ENCODE data around the gene PRRG1.
A peak's percentile ranks its signal among the peaks of the same experiment; 100 is the strongest.
"Not testable (repeated sequence)": the region's sequence is repeated elsewhere in the genome, so short reads cannot be mapped to it uniquely, and the experiment has no call there.

PRRG1 gene

DNA sequence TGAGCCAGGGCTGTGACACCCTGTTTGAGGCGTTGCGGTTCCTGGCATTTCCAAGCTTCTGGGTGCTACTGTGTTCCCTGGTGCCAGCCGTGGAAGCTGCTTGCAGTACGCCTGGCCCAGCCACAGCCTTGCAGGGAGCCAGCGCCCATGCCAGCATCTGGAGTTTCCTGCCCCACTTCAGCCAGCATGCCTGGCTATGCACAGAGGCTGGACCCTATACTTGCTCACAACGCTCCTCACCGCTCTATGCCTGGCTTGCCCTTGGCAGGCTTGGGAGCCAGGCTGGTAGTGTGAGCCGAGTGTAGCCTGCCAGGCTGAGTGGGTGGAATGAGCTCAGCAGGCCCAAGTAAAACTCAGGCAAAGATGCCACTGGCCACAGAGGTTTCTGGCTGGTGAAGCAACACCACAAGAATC lies 22.4 kb downstream of the PRRG1 start:
- FAIRE-seq = no peak
- DNase-seq (ENCODE audit: insufficient read length, low spot score) = no peak

DNA sequence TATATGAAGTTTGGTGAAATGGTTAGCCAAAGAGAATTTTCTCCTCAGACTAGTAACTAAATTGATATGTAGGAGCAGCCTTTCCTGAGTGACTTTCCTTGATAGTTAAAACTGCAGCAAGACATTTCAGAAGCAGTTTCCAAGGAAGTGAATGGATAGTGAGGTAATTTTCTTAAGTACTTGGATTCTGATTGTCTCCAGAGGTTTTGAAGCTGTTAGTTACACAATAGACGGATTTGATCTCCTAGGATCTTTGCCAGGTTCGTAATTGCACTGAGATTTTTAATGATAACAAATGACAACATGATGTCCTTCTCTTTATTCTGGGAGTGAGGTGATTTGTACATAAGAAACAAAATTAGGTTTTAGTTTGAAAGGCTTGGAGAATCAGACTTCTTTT lies 29.2 kb downstream of the PRRG1 start:
- DNase-seq (ENCODE audit: insufficient read length, low spot score) = no peak
- no peak for FAIRE-seq

- DNase-seq (ENCODE audit: insufficient read length, low spot score) = no peak
- no peak for FAIRE-seq
These were observed 29.7 kb downstream of the PRRG1 start for GRCh38 chrX:37378830-37379229.

- DNase-seq (ENCODE audit: insufficient read length, low spot score) (no peak), FAIRE-seq (no peak)
These were observed 31.1 kb downstream of the PRRG1 start for GRCh38 chrX:37380256-37380655.

DNA sequence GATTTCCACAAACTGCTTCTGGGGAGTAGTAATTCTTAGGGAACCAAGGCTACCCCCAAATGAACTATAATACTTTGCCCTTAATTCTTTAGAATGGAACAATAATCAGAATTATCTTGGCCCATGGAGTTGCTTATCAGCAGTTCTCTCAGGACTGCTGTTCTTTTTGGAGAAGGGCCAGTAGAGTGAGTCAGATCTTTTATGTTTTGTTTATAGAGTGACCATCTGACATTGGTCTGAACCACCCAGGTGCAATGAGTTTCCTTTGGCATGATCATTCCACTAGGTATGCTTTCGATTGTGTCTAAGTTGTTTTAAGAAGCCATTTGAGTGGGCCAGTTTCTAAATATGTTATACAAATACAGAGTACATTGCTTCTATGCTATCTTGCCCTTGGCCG lies 31.8 kb downstream of the PRRG1 start:
- DNase-seq (ENCODE audit: insufficient read length, low spot score) = no peak
- FAIRE-seq = no peak

- FAIRE-seq (no peak), DNase-seq (ENCODE audit: insufficient read length, low spot score) (no peak)
These were observed 34.1 kb downstream of the PRRG1 start for GRCh38 chrX:37383313-37383712.

DNA sequence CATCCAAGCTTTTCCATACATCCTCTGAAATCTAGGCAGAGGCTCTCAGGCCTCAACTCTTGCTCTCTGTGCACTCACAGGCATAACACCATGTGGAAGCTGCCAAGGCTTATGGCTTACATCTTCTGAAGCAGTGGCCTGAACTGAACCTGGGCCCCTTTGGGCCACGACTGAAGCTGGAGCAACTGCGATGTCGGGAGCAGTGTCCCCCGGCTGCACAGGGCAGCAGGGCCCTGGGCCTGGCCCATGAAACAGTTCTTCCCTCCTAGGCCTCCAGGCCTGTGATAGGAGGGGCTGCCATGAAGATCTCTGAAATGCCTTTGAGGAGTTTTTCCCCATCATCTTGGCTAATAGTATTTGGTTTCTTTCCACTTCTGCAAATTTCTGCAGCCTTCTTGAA lies 39.2 kb downstream of the PRRG1 start:
- FAIRE-seq (no peak), DNase-seq (ENCODE audit: insufficient read length, low spot score) (no peak)

- no peak for DNase-seq (ENCODE audit: insufficient read length, low spot score)
These were observed 56.8 kb downstream of the PRRG1 start for GRCh38 chrX:37405956-37406355.

DNA sequence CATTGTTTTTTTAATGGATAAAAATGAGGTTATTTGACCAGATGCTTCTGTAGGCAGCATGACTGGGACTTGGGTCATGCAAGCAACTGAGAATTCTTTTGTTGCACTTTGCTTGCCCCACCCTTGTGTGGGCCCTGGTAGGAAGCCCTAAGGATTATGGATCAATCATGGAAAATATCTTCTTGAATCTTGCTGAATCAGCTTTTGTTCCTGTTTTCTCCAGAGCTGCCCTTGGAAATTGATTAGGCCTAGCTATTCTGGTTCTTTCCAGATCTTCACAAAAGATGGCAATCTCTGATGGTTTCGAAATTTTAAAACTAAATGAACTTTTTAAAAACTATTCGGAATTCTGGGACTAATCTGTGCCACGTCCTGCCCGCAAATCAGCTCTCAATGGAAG lies 58.6 kb downstream of the PRRG1 start:
- FAIRE-seq (no peak), DNase-seq (ENCODE audit: insufficient read length, low spot score) (no peak)

More at GRCh38 chrX:37405956-37406355, 56.8 kb downstream of the PRRG1 start:
- FAIRE-seq = no peak

DNA sequence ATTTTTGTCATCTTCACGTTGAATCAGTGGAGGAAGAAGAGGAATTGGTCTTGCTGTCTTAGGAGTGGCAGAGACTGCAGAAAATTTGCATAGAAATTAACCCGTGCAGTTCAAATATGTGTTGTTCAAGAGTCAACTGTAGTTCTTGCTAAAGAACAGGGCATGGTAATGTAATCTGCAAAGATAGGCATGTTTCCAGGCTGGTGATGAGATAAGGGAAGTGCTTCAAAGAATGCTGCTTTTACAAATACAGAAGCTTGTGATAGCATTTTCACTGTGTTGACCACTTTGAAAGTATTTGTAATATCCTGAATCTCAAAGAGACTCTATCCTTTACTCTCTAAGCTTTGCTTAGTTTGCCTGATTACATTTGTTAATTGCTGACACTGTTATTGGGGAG lies 60.1 kb downstream of the PRRG1 start:
- DNase-seq (ENCODE audit: insufficient read length, low spot score) (no peak), FAIRE-seq (no peak)

- FAIRE-seq = no peak
- DNase-seq (ENCODE audit: insufficient read length, low spot score) = no peak
These were observed 71.0 kb downstream of the PRRG1 start for GRCh38 chrX:37420185-37420584.

DNA sequence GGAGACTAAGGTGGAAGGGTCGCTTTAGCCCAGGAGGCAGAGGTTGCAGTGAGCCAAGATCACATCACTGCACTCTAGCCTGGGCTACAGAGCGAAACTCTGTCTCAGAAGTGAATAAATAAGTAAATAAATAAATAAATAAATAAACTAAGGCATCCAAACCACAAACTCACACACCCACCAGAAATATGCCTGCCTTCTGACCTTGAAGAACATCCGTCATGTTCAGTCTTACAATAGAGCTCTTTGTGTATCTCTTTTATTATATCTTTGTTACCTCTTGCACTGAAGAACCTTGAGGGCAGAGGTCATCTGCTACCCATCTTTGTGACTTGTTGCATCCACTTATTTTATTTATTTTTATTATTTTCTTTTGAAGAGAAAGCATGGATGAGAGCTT lies 71.6 kb downstream of the PRRG1 start:
- FAIRE-seq (no peak), DNase-seq (ENCODE audit: insufficient read length, low spot score) (no peak)

DNA sequence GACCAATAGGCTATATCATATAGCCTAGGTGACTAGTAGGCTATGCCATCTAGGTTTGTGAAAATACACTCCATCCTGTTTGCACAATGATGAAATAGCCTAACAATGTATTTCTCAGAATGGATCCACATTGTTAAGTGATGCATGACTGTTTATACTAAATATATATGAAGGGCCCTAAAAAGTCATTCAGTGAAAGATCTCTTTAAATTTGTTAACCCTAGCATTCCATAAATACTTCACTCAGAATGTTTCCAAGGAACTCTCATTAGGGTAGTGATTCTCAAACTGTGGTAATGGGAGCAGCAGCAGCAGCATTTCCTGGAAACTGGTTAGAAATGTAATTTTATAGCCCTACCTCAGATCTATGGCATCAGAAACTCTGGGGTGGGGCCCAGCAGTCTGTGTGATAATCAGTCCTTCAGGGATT lies 74.9 kb downstream of the PRRG1 start:
- peak; percentile 48 for FAIRE-seq

GRCh38 chrX:37425370-37425769 lies 76.2 kb downstream of the PRRG1 start:
- no peak for DNase-seq (ENCODE audit: insufficient read length, low spot score)
- FAIRE-seq = no peak

More for the DNA sequence above, 74.9 kb downstream of the PRRG1 start:
- no peak for DNase-seq (ENCODE audit: insufficient read length, low spot score)

DNA sequence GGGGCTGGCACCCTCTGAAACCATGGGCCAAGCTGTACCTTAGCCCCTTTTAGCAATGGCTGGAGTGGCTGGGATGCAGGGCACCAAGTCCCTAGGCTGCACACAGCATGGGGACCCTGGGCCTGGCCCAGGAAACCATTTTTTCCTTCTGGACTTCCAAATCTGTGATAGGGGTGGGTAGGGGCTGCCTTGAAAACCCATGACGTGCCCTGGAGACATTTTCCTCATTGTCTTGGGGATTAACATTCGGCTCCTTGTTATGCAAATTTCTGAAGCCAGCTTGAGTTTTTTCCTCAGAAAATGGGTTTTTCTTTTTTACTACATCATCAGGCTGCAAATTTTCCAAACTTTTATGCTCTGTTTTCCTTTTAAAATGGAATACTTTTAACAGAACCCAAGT lies 79.8 kb downstream of the PRRG1 start:
- not testable (repeated sequence) for DNase-seq (ENCODE audit: insufficient read length, low spot score); FAIRE-seq

DNA sequence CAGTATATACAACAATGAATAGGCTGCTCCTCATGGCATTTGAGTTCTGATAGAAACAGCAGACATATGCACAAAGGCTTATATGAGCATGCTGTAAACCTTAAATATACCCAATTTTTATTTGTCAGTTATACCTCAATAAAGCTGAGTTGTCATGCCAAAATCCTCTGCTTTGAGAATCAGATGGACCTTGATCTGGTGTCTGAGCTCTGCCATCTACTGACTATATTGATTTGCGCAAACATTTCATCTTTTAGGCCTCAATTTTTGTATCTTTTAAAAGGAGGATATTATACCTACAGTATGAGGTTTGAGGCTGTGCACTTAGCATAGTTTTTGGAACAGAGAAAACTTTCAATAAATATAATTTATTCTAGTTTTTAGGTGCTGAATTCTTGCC lies 85.2 kb downstream of the PRRG1 start:
- DNase-seq (ENCODE audit: insufficient read length, low spot score) (no peak), FAIRE-seq (no peak)

DNA sequence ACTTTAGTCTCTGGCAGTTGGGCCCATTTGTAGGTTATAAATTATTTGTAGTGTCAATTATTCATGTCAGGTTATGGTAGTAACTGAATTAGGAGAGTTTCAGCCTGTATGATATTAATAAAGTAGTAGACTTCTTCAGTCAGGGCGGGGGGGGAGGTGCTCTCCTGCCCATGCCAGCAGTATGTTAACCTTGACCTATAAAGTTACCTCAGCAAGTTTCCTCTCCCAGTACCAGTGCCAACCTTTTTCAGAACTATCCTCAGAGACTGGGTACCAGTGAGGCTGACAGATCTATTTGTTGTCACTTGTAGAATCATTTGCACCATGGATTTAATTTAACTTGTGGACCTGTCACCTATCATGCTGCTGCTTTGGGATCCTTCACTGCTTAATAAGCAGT lies 88.0 kb downstream of the PRRG1 start:
- DNase-seq (ENCODE audit: insufficient read length, low spot score) = no peak
- no peak for FAIRE-seq

GRCh38 chrX:37441377-37441776 lies 92.2 kb downstream of the PRRG1 start:
- DNase-seq (ENCODE audit: insufficient read length, low spot score) (no peak), FAIRE-seq (no peak)

GRCh38 chrX:37445182-37445581 lies 96.0 kb downstream of the PRRG1 start:
- no peak for DNase-seq (ENCODE audit: insufficient read length, low spot score)

GRCh38 chrX:37453821-37454220 lies 104.7 kb downstream of the PRRG1 start:
- FAIRE-seq = no peak
- no peak for DNase-seq (ENCODE audit: insufficient read length, low spot score)

More at GRCh38 chrX:37445182-37445581, 96.0 kb downstream of the PRRG1 start:
- no peak for FAIRE-seq

DNA sequence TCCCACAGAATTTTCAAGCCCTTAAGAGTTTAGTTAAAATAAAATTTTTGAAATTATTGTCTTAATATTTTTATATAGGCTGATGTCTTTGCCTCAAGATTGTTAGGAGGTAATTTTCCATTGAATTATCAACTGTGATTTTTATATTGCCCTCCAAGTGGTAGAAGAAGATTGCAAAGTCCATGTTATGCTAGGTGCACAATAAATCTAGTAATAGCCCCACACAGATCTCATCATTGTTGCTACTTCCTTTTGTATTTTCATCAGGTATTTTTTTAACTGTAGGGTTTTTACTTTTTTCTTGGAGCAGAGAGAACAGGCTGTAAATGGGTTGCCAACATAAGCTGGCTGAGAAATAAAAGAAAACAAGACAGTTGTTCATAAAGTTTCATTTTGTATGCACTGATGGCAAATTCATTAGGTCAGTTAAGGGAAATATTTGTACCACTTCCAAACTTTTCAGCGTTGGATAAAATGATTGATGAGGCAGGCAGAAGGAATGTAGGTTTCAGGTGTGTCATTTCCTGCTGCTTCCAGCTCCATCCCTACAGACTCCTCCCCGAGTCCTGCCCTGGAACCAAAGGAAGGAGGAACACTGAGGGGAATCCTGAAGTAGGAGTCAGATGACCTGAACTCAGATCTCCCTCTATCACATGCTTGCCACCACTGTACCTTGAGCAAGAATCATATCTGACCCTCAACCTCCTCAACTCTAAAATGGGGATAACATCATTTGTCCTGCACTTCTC lies 105.5 kb downstream of the PRRG1 start:
- FAIRE-seq (no peak), DNase-seq (ENCODE audit: insufficient read length, low spot score) (no peak)

- no peak for FAIRE-seq
These were observed 106.2 kb downstream of the PRRG1 start for GRCh38 chrX:37455381-37455780.

GRCh38 chrX:37460285-37460684 lies 111.1 kb downstream of the PRRG1 start:
- not testable (repeated sequence) for FAIRE-seq; DNase-seq (ENCODE audit: insufficient read length, low spot score)

More at GRCh38 chrX:37455381-37455780, 106.2 kb downstream of the PRRG1 start:
- DNase-seq (ENCODE audit: insufficient read length, low spot score) = no peak

Measured in GM19239 (cell line).